ENCODE data around the gene IGSF21.
"Not testable (repeated sequence)": the region's sequence is repeated elsewhere in the genome, so short reads cannot be mapped to it uniquely, and the experiment has no call there.

The IGSF21 gene

DNA sequence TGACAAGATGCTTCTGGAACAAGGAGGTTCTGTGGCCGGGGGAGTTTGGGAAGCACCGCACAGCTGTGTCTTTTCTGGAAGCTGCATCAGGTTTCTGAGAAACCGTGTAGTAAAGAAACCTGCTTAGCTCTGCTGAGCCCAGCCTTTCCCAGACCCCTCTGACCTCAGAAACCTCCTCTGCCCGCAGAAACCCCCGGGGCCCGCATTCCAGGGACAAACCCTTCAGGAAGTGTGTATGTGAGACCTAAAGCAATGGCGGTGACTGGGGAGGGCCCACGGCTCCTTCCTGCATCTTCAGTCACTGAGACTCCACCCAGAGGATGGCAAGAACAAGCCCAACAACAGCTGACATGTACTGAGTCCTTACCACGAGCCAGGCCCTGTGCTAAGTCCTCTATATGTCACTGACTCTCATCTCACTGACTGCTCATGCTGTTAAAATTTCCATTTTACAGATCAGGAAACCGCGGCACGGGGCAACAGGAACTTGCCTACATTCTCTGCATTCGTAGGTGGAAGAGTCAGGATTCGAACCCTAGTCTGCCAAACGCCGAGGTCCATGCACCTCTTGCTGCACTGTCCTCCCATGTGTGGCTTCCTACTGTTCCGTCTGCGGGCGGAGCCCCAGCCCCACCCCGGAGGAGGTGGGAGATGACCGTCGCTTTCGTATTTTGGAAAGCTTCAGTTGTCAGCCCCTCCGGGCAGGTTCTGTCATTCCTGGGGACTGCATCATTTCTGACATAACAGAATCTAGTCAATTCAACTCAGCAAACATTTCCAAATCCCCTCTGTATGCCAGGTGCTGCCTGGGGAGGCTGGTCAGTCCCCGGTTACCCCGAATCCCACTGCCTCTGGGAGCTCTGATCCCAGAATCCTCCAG lies 299.8 kb downstream of the IGSF21 start:
- no peak for DNase-seq
- CTCF ChIA-PET: interaction anchor here (0.6 kb wide), 1 partner anchor 29 kb away, joined by 3 read pairs; no protein-coding TSS in a partner anchor
- H3K27ac Mint-ChIP-seq: no peak overlapping the region
- peaks cover 5% of the 10 kb centered on the region for H3K27me3 Mint-ChIP-seq
- H3K4me3 Mint-ChIP-seq: no peak overlapping the region
- H3K9me3 Mint-ChIP-seq: peaks cover 2% of the 10 kb centered on the region
- no peaks in the 10 kb centered on the region for H3K4me1 Mint-ChIP-seq
- H3K36me3 Mint-ChIP-seq: no peaks in the 10 kb centered on the region

- DNase-seq: no peak
- peaks cover 2% of the 10 kb centered on the region for H3K9me3 Mint-ChIP-seq
- H3K27me3 Mint-ChIP-seq: peaks cover under 1% of the 10 kb centered on the region
- no peaks in the 10 kb centered on the region for H3K4me1 Mint-ChIP-seq
- H3K27ac Mint-ChIP-seq: no peak overlapping the region
- H3K4me3 Mint-ChIP-seq: no peak overlapping the region
- CTCF ChIA-PET: no interaction called here
- H3K36me3 Mint-ChIP-seq: no peaks in the 10 kb centered on the region
Observed at GRCh38 chr1:18408656-18409370, 301.2 kb downstream of the IGSF21 start.

GRCh38 chr1:18409609-18410237 lies 302.1 kb downstream of the IGSF21 start:
- Mint-ChIP-seq H3K27me3 (no peaks in the 10 kb centered on the region), H3K36me3 (no peaks in the 10 kb centered on the region)

DNA sequence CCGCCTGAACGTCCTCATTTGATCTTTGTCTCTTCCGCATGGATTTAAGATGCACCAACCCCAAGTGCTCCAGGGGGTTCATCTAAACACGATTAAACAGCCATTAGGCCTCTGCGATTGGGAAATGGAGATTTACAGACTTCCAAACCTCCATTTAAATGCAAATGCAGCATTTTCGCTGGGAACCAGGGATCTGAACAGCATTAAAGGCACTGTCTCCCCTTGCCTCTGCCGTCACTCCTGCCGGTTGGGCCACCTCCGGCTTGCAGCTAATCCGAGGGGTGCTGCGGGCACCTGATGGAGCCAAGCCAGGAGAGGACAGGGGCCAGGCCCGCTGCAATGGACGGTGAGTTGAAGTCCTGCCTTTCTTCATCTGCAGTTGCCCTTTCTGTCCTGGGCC lies 302.8 kb downstream of the IGSF21 start:
- Mint-ChIP-seq H3K27me3 (no peaks in the 10 kb centered on the region), H3K36me3 (no peaks in the 10 kb centered on the region), H3K4me3 (no peak overlapping the region), H3K4me1 (no peaks in the 10 kb centered on the region), H3K27ac (no peak overlapping the region), H3K9me3 (peaks cover 2% of the 10 kb centered on the region)
- DNase-seq: no peak
- CTCF ChIA-PET: no interaction called here

More at GRCh38 chr1:18409609-18410237, 302.1 kb downstream of the IGSF21 start:
- no peak overlapping the region for H3K27ac Mint-ChIP-seq
- H3K9me3 Mint-ChIP-seq: peaks cover 2% of the 10 kb centered on the region
- CTCF ChIA-PET: no interaction called here
- no peak overlapping the region for H3K4me3 Mint-ChIP-seq
- H3K4me1 Mint-ChIP-seq: no peaks in the 10 kb centered on the region
- no peak for DNase-seq

GRCh38 chr1:18411321-18411720 lies 303.7 kb downstream of the IGSF21 start:
- CTCF ChIA-PET: no interaction called here
- no peaks in the 10 kb centered on the region for H3K36me3 Mint-ChIP-seq
- H3K4me1 Mint-ChIP-seq: no peaks in the 10 kb centered on the region
- H3K4me3 Mint-ChIP-seq: no peak overlapping the region
- H3K9me3 Mint-ChIP-seq: peaks cover 2% of the 10 kb centered on the region
- no peak overlapping the region for H3K27ac Mint-ChIP-seq
- no peaks in the 10 kb centered on the region for H3K27me3 Mint-ChIP-seq
- DNase-seq: no peak

DNA sequence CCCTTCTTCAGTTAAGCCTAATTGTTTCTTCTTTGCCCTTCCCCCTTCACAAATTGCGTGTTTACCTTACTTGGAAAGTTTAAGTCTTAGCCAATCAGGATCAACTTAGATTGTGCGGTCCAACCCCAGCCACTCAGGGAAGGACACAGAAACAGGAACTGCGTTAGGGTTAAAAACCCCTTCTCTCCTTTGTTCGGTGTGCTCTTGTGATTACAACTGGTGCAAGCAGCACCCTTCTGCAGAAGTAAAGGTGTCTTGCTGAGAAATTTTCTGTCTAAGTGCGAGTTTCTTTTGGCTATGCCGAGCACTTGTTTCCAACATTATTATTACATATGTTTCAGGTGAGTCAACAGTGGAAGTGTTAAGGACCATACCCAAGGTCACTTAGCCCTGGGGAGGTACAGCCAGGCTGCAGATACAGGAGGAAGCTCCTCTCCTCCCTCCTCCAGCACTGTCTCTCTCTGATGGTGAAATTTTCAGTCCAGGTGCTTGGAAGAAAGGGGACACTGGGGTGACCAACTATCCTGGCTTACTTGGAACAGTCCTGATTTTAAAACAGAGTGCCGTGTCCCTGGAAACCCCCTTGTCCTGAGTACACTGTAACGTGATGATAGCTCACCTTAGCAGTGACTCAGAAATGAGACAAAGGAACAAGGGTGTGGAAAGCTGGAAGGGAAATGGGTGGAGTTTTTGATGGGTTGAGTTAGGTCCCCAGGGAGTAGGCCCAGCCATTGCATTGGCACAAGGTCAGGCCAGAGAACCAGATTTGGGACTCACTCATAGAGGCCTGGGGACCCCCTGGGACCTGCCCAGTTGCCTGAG lies 304.4 kb downstream of the IGSF21 start:
- CTCF ChIA-PET: no interaction called here
- no peaks in the 10 kb centered on the region for H3K4me1 Mint-ChIP-seq
- no peak overlapping the region for H3K27ac Mint-ChIP-seq
- no peaks in the 10 kb centered on the region for H3K27me3 Mint-ChIP-seq
- H3K9me3 Mint-ChIP-seq: peaks cover 2% of the 10 kb centered on the region
- H3K4me3 Mint-ChIP-seq: no peak overlapping the region
- DNase-seq: no peak
- H3K36me3 Mint-ChIP-seq: no peaks in the 10 kb centered on the region

DNA sequence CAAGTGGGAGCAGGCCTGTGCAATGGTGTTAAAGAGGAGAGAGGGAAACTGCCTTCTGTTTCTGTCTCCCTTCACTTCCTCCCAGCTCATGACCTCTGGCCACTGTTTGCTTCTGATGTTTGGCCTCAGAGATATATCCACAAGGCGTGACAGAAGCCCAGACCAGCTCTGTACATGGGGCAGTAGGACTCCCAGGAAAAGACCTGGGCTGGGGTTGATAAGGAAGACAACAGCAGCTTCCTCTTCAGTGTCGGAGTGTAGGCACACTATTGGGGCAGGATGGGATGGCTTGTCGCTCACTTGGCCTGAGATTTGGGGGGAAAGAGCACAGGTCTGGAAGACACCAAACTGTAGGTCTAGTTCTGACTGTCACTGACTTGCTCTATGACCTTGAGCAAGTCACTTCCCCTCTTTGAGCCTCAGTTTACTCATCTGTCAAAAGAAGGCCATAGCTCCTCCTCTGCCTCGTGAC lies 305.3 kb downstream of the IGSF21 start:
- peaks cover under 1% of the 10 kb centered on the region for H3K27me3 Mint-ChIP-seq
- H3K4me1 Mint-ChIP-seq: no peaks in the 10 kb centered on the region
- no peaks in the 10 kb centered on the region for H3K36me3 Mint-ChIP-seq
- no peak for DNase-seq
- no peak overlapping the region for H3K27ac Mint-ChIP-seq
- peaks cover 2% of the 10 kb centered on the region for H3K9me3 Mint-ChIP-seq
- CTCF ChIA-PET: no interaction called here
- no peak overlapping the region for H3K4me3 Mint-ChIP-seq

GRCh38 chr1:18413541-18414305 lies 306.1 kb downstream of the IGSF21 start:
- no peak overlapping the region for H3K27ac Mint-ChIP-seq
- H3K4me1 Mint-ChIP-seq: no peaks in the 10 kb centered on the region
- no peaks in the 10 kb centered on the region for H3K36me3 Mint-ChIP-seq
- H3K27me3 Mint-ChIP-seq: peaks cover 5% of the 10 kb centered on the region
- DNase-seq: no peak
- no peak overlapping the region for H3K4me3 Mint-ChIP-seq
- CTCF ChIA-PET: no interaction called here
- H3K9me3 Mint-ChIP-seq: peaks cover 2% of the 10 kb centered on the region

- Mint-ChIP-seq H3K27me3 (peaks cover 5% of the 10 kb centered on the region), H3K4me3 (no peak overlapping the region)
Observed at GRCh38 chr1:18414321-18414720, 306.7 kb downstream of the IGSF21 start.

DNA sequence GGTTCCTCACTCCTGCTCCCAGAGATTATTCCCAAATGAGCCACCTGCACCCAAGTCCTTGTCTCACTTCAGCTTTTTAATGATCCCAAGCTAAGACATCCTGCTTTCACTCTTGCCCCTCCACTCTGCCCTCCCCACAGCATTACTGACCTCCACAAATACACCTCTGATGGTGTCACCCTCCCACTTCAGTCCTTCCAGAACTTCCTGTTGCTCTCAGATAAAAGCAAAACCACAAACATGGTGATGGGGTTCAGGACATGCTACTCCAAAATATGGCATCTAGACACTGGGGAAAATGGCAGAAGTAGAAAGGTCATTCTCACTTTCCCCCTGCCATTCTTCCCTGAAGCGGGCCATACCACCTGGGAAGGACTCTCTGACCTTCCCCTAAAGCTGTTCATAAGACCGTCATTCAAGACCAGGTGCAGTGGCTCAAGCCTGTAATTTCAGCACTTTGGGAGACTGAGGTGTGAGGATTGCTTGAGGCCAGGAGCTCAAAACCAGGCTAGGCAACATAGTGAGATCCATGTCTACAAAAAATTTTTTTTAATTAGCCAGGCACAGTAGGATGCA lies 307.4 kb downstream of the IGSF21 start:
- DNase-seq: no peak
- Mint-ChIP-seq H3K9me3 (peaks cover 2% of the 10 kb centered on the region), H3K27me3 (peaks cover 5% of the 10 kb centered on the region), H3K27ac (no peak overlapping the region), H3K4me1 (no peaks in the 10 kb centered on the region), H3K36me3 (no peaks in the 10 kb centered on the region), H3K4me3 (no peak overlapping the region)
- CTCF ChIA-PET: no interaction called here

More at GRCh38 chr1:18414321-18414720, 306.7 kb downstream of the IGSF21 start:
- Mint-ChIP-seq H3K27ac (no peak overlapping the region), H3K9me3 (peaks cover 2% of the 10 kb centered on the region), H3K4me1 (no peaks in the 10 kb centered on the region), H3K36me3 (no peaks in the 10 kb centered on the region)
- no peak for DNase-seq
- CTCF ChIA-PET: no interaction called here

GRCh38 chr1:18415448-18416027 lies 307.9 kb downstream of the IGSF21 start:
- Mint-ChIP-seq H3K36me3 (no peaks in the 10 kb centered on the region), H3K27ac (no peak overlapping the region), H3K9me3 (peaks cover 2% of the 10 kb centered on the region), H3K4me1 (no peaks in the 10 kb centered on the region), H3K4me3 (no peak overlapping the region), H3K27me3 (peaks cover 5% of the 10 kb centered on the region)
- CTCF ChIA-PET: no interaction called here
- no peak for DNase-seq

GRCh38 chr1:18416126-18416525 lies 308.5 kb downstream of the IGSF21 start:
- DNase-seq, H3K9me3 Mint-ChIP-seq, H3K27me3 Mint-ChIP-seq, H3K4me3 Mint-ChIP-seq, CTCF ChIA-PET, H3K36me3 Mint-ChIP-seq, H3K4me1 Mint-ChIP-seq, H3K27ac Mint-ChIP-seq: not testable (repeated sequence)
